Stimulated activated CD8-positive, alpha-beta memory T cell treated with anti-CD3 and anti-CD28 coated beads, Interleukin-15, amount 100 ng/mL, for 1 hour (primary cell): ENCODE measurements around the gene RPL41.
A peak's percentile ranks its signal among the peaks of the same experiment; 100 is the strongest.
"Not testable (repeated sequence)": the region's sequence is repeated elsewhere in the genome, so short reads cannot be mapped to it uniquely, and the experiment has no call there.

Source experiments
- DNase-seq: peaks from one replicate; pipeline ENCODE4 v3.0.0-alpha.2; 2020; ENCODE audit warnings: low read depth

RPL41 gene

DNA sequence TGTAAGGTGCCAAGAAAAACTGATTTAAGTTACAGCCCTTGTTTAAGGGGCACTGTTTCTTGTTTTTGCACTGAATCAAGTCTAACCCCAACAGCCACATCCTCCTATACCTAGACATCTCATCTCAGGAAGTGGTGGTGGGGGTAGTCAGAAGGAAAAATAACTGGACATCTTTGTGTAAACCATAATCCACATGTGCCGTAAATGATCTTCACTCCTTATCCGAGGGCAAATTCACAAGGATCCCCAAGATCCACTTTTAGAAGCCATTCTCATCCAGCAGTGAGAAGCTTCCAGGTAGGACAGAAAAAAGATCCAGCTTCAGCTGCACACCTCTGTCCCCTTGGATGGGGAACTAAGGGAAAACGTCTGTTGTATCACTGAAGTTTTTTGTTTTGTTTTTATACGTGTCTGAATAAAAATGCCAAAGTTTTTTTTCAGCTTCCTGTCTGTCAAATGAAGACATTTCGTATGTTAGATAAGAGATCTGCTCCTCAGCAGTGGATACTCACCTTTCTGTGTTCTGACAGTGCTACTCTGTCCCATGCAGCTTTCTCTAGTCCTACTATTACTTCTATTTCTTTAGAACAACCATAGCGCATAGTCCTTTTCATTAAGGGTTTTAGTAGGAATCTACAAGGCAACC, 13.2 kb upstream of the RPL41 start:
- DNase-seq: no peak

DNA sequence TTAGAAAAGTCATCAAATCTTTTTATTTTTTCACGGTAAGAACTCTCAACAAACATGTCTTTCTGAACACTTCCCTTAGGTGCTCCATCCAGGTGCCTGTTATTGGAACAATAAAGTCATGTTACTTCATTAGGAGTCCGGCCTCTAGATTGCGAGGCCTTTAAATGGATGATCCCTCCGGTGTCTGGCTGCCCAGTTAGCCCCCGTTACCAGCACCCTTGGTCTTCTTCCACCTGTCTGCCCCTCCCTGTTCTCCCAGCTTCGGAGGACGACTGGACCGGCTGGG, 12.7 kb upstream of the RPL41 start:
- no peak for DNase-seq

DNA sequence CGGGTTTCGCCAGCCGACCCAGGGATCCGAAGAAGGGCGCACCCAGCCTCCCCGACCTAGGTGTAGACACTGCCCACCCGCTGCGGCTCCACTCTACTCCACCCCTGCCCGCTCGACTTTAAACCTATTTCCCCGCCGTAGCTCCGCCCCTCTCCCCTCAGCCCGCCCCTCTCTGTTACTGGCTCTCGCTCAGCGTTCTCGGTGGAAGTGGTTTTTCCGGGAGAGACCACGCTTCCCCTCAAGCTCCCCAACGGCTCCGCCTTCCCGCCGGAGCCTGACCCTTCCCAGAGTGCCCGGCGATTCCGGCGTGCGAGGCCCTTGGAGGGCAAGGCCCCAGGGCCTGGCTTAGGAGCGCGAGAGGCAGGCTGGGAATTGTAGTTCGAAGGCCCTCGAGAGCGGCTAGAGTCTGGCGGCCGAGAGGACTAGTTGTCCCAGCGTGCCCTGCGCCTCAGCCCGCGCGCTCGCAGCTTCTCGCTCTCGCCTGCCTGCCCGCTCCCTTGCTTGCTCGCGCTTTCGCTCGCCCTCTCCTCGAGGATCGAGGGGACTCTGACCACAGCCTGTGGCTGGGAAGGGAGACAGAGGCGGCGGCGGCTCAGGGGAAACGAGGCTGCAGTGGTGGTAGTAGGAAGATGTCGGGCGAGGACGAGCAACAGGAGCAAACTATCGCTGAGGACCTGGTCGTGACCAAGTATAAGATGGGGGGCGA, 12.2 kb upstream of the RPL41 start, which contains the start of gene PA2G4:
PA2G4 (plus strand) TSS at position 451 of the 706 bp plus-strand sequence; CDS start at position 630, 179 bp downstream.
- peak; percentile 97 for DNase-seq

DNA sequence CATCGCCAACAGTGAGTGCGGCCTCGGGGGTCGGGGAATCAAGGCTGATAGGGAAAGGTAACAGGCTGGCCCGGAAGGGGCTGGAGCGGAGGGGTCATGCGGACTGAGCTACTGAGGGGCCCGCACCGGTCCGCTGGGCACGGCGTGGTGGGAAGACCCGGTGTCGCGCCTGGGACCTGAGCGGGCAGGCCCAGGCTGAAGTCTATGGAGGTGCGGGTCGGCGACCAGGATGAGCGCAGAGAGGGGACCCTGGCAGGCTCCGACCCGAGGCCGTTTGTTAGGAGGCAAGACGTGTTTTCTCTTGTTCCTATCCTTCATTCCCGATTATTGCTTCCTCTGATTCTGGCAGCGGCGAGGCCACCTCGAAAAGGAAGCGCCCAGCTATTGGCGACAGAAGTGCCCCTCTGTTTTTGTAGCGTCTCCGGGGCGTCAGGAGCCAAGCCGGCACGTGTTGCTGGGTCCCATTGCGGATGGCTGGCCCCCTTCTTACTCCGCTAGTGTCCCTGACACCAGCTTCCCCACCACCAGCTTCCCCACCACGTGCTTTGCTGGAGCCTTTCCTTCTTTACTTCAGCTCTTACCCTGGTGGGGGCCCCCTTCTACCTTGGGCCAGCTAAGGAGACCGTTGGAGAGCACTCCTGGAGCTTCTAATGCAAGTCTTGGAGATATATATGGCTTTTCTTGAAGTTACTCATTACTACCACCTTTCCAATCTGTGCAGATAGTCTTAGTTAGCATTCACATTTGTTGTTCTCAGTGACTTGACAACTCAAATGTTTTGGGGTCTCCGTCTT, 11.4 kb upstream of the RPL41 start:
- no peak for DNase-seq

DNA sequence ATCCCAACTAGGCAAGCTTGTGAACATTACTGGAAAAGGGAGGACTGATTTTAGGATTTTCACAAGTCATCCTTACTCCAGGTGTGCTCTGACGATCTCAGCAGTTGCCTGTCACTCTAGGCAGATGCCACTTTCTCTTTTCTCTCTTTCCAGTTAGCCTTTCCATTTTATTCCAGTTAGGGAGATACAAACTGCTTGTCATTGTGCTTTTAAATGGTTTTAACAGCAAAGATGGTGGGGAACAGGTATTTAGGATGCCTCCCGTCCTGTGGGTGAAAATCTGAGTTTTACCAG, 10.9 kb upstream of the RPL41 start:
- no peak for DNase-seq

DNA sequence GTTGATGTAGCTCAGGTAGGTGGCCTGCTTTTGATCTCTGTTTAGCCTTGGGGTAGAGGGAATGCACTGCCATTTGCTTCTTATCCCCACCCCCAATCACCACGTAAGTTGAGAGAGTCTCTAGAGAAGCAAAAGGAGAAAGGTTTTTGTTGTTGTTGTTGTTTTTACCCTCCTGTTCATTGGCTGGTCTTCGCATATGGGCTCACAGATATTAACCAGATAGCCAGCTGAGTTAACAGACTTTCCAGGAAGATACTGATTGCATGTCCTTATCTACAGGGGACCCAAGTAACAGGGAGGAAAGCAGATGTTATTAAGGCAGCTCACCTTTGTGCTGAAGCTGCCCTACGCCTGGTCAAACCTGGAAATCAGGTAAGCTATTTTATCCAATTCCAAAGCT, 9.2 kb upstream of the RPL41 start:
- no peak for DNase-seq

DNA sequence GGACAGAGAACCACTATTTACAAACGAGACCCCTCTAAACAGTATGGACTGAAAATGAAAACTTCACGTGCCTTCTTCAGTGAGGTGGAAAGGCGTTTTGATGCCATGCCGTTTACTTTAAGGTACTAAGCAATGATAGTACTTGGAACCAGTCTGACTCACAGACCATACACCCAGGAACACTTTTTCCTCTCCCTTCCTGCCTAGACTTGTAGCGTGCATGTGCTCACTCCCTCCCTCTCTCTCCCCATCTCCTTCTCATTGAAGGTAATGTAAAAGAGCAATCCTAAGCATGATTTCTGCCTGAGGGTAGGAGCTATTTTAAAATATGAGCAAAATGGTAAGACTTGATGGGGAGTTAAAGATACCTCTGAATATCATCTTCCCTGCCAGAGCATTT, 5.9 kb upstream of the RPL41 start:
- DNase-seq: no peak

DNA sequence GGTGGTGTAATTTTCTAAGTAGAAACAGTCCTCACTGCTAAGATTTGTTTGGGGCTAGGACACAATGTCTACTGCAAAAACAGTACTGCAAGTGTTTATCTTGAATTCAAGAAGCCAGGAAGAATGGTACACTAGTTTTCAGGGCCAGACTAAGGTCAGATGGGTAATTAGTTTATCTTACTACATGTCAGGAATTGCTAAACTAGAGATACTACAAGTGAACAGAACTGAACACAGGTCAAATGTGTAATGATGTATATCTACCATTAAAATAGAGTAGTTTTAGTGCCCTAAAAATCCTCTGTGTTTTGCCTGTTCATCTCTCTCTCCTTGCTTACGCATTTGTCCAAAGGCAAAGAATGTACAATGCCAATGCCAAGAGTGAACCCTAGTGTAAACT, 2.3 kb upstream of the RPL41 start:
- no peak for DNase-seq

DNA sequence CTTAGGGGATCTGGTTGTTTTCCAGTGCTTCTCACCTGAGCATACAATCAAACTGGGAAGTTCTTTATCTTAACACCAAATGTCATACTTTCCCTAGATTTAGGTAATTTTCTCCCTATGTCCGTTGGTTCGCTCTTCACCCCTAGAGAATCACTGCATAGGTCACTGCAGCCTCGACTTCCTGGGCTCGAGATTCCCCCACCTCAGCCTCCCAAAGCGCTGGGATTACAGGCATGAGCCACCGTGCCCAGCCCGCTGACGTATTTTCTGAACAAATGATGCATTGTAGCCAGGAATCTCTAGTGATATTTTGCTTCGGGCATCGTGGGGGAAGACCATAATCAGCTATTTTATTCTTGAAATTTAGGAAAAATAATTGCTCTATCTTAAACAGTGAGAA, 1.1 kb upstream of the RPL41 start:
- no peak for DNase-seq

DNA sequence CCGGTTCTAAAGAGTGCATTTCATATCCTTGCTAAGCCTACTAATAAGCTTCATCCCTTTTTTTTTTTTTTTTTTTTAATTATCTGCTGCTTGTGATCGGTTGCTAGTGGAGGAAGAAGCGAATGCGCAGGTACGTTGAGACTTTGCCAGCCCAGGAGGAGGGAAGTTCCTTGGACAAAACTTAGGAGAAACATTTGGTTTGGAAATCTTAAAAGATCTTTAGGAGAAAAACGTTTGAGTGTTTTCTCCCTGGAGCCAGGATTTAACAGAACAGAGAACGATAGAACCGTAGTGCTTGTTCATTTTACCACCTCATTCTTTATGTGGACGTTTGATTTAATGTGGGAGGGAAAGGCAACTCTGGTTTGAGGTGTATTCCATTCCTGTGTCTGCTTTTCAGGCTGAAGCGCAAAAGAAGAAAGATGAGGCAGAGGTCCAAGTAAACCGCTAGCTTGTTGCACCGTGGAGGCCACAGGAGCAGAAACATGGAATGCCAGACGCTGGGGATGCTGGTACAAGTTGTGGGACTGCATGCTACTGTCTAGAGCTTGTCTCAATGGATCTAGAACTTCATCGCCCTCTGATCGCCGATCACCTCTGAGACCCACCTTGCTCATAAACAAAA, 761 bp downstream of the RPL41 start:
- DNase-seq: not testable (repeated sequence)

DNA sequence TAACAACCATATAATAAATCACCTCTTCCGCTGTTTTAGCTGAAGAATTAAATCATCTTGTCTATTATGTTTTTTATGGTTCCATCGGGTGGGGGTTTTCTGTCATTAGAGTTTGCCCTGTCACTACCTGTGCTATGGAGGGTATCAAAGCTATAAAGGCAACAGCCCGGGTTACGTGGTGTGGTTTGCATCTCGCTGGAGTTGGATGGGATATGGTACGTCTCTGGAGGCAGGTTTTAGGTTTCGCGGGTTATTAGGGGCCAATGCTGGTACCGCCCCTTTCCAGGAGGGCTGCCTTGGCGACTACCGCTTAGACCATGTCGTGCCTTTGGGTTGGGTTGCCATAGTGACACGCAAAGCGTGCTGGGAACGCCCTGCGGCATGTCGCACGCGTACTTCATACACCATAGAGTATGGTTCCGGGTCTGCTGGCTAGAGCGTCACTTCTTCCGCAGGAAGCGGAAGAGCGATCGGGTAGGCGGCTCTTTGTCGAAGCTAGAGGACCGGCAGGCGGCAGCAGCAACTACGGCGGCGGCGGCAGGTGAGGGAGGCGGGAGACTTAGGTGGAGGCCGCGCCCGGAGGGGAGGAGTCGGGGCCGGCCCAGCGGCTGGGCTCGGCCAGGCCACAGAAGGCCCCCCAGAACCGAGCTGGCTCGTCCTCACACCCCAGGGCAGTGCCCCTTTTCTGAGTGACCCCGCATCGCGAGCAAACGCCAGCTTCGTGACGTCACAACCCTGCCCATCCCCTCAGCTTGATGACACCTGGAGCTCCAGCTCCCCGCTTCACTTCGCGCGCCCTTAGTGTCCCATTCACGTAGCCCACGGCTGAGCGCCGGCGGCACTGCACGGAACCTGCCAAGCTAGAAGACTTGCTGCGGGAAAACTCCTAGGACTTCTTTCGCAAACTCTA, 1.6 kb downstream of the RPL41 start, which contains the start of gene ZC3H10:
ZC3H10 (plus strand) TSS at position 489 of the 910 bp plus-strand sequence. CDS start 2,297 bp downstream, outside the sequence.
- peak; percentile 95 for DNase-seq

DNA sequence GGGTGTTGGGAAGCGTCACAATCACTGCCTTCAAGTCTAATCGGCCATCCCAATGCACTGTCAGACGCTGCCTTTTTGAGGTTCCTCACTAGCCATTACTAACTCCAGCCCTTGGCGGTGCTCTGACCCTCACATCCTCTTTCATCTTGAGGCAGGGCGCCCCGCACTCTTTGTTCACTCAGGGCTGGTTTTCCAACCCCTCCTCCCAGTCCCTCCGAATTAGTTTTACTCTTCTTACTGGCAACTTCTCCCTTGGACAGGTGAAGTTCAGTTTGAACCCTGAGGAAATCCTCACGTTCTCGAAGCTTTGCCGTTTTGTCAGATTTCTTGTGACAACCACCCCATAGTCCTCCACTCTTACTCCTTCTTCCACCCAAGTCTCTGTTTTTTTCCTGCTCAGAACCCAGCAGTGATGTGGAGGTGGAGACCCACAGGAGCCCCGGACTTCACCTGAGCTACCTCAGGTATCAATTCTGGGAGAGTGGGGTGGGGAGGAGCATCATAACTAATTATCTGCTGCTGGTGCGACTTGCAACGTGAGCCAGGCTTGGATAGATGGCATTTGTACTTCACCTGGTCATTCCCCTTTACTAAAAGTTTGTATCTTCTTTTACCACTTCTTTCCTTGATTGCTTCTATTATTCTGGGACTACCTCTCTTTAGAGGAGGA, 2.4 kb downstream of the RPL41 start:
- DNase-seq: no peak

DNA sequence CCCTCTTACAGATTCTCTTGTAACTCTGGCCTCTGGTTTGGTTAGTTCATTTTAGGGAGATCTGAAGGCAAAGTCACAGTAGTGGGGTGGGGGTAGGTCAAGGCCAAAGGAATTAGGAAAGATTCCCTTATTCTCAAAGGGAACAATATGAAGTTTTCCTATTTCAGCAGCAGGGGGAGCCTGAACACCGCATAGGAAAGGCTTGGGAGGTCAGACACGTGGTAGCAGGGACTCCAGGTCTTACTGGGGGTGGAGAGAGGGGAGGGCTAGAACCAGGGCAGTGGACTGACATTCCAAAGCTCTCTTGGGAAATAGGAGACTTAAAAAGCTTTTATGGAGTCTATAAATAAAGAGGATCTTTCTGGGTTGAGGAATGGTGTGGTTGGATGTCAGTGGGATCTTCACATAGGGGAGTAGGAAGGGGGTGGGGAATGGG, 2.9 kb downstream of the RPL41 start:
- DNase-seq: no peak

DNA sequence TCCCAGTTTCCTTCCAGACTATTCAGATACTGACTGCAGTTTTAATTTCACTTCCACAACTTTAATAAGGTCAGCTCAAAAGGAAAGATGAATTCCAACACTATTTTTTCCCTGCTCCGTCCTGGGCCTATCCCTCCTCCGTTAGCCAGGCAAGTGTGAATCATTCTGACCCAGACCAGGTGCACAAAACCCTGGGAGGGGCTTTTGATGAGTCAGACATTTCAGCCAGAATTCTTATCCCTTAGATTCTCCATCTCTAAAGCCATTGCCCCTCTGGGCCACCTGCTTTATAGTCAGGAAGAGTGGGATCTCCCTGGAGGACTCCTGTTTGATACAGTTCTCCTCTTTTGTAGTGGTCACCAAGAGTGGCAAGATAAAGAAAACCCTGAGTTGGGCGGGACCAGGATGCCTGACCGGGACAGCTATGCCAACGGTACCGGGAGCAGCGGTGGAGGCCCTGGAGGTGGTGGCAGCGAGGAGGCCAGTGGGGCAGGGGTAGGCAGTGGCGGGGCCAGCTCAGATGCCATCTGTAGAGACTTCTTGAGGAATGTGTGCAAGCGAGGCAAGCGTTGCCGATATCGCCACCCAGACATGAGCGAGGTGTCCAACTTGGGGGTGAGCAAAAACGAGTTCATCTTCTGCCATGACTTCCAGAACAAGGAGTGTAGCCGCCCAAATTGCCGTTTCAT, 3.9 kb downstream of the RPL41 start:
- no peak for DNase-seq

DNA sequence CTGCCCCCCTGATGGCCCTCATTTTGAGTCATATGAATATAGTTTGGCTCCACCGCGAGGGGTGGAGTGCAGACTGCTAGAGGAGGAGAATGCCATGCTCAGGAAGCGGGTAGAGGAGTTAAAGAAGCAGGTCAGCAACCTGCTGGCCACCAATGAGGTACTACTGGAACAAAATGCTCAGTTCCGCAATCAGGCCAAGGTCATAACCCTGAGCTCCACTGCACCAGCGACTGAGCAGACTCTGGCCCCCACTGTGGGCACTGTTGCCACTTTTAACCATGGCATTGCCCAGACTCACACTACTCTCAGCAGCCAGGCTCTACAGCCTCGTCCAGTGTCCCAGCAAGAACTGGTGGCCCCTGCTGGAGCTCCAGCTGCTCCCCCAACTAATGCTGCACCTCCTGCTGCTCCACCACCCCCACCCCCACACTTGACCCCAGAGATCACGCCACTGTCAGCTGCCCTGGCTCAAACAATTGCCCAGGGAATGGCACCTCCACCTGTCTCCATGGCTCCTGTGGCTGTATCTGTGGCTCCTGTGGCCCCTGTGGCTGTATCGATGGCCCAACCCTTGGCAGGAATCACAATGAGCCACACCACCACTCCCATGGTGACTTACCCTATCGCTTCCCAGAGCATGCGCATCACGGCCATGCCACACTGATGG, 4.9 kb downstream of the RPL41 start:
- DNase-seq: no peak

DNA sequence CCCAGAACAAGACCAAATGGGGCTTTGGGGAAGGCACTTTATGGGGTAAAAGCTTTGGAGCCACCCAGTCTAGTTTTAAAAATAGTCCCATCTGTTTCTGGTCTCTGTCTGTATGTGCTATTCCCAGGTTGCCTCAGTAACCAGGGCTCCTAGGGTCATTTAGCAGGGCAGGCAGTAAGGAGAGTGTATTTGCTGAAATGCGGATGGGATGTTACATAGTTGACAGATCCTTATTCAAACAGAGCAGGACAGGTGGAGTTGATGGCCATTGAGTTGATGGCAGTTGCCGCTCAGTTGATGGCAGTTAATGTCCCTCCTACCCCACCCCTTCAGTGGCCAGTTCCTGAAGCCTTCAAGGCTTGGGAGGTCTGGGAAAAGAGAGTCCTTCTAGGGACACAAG, 6.2 kb downstream of the RPL41 start:
- no peak for DNase-seq

DNA sequence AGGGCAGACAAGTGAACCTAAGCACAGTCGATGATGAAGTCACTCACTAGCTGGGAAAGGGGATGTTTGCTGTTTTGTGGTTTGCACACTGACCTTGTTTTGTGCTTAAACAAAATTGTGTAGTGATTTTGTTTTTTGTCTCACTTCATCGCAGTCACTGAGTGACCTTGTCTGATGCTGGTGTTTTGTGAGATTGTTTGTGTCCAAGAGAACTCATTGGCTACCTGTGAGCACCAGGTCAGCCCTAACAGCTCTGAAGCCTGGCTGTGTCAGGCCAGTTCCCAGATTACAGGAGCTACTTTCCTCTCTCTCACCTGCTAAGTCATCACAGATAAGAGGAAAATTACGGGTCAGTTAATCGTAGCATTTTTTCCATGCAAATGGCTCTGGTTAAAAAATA, 7.7 kb downstream of the RPL41 start:
- DNase-seq: no peak

DNA sequence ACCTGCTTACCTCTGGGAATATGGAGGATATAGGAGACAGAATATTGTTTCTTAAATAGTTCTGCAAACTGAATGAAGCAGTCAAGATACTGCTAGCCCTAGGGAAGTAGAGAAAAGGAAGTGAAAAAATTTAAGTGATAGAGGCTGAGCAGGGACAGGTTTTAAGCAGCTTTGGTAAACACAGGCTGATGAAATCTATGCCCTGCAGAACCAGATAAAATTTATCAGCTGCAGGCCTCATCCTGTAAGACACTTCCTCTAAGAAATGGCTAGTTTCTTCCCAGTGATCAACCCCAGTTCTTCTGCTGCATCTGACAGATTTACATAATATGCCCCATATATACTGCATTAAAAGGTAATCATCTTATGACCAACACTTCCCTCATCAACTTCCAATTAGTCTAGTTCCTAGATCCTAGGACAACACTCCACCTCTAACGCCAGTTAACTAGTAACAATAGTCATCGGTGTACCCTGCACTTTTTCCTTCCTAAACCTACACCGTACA, 10.4 kb downstream of the RPL41 start:
- no peak for DNase-seq

DNA sequence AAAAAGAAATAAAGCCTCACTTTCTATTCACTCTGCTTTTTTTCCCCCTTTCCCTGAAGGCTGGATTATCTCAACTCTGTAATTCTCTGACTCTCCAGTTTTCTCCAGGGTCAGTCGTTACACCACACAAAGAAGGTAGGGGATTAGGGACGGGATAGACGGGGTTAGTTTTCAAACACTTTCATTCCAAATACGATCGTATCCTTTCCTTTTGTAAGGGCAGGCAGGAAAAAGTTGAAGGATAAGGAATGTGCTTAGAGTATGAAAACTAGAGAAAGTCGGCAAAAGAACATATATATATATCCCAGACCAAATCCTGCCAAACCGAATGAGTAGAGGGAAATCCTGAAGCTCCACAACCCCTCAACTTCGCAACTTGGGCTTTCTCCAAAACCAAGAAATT, 11.1 kb downstream of the RPL41 start:
- DNase-seq: no peak
